Activated CD8-positive, alpha-beta memory T cell treated with anti-CD3 and anti-CD28 coated beads, Interleukin-2, amount 50 U/mL, for 1 hour (primary cell): ENCODE measurements around the gene PCDHGC5.
A peak's percentile ranks its signal among the peaks of the same experiment; 100 is the strongest.

ENCODE experiments used
- DNase-seq: peaks from one replicate; pipeline ENCODE4 v3.0.0-alpha.2; 2020; ENCODE audit errors: extremely low read depth

The PCDHGC5 gene

GRCh38 chr5:141490771-141491170, 1.9 kb downstream of the PCDHGC5 start:
- no peak for DNase-seq

DNA sequence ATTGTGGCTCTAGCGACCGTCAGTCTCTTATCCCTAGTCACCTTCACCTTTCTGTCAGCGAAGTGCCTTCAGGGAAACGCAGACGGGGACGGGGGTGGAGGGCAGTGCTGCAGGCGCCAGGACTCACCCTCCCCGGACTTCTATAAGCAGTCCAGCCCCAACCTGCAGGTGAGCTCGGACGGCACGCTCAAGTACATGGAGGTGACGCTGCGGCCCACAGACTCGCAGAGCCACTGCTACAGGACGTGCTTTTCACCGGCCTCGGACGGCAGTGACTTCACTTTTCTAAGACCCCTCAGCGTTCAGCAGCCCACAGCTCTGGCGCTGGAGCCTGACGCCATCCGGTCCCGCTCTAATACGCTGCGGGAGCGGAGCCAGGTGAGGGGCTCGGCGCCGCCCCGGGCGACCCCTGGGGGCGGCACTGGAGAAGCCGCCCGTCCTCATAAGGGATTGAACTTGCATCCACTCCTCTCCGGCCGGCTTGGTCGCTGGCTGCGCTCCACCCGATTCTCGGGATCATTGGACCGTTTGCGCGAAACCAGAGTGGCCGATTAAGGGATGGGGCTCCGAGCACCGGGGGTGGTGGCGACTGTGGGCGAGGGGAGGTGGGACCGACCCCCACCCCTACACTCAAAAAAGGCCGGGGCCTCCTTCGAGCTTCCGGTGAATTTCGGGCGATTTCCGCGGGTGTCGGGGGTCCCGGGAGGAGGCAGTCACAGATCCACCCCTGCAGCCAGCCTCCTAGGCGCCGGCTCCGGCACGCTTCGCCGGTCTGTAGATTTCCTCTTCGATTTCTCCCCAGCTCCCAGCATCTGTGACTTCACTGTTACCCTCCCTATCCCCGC, 2.7 kb downstream of the PCDHGC5 start:
- DNase-seq: no peak

DNA sequence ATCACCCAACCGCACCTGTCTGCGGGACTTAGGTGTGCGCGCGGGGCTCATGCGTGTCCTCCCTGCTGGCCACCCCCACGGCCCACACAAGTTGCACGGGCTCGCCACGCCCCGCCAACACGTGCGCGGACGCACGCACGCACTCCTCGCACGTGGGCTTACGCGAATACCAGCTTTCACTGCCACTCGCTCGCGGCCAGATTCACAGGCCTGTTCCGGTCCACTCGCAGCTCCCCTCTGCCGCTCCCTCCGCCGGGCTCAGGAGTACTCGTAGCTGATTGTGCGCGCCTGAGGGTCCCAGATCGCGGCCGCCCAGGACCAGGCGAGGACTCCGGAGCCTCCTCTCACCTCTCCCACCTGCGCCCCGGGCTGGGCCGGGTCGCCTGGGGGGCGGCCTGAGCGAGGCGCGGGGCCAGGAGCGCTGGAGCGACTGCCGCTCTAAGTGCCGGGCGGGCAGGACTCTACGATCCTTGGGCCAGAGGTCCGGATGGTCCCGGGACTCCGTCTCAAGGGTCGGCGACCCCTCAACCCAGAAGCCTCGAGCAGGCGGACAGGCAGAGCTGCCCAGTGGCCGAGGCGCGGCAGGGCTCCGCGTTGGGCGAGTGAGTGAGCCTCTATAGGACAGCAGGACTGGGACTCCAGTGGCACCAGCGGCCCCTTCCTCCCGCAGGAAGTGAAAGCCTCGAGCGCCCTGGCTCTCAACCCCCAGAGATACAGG, 3.4 kb downstream of the PCDHGC5 start:
- DNase-seq: no peak

DNA sequence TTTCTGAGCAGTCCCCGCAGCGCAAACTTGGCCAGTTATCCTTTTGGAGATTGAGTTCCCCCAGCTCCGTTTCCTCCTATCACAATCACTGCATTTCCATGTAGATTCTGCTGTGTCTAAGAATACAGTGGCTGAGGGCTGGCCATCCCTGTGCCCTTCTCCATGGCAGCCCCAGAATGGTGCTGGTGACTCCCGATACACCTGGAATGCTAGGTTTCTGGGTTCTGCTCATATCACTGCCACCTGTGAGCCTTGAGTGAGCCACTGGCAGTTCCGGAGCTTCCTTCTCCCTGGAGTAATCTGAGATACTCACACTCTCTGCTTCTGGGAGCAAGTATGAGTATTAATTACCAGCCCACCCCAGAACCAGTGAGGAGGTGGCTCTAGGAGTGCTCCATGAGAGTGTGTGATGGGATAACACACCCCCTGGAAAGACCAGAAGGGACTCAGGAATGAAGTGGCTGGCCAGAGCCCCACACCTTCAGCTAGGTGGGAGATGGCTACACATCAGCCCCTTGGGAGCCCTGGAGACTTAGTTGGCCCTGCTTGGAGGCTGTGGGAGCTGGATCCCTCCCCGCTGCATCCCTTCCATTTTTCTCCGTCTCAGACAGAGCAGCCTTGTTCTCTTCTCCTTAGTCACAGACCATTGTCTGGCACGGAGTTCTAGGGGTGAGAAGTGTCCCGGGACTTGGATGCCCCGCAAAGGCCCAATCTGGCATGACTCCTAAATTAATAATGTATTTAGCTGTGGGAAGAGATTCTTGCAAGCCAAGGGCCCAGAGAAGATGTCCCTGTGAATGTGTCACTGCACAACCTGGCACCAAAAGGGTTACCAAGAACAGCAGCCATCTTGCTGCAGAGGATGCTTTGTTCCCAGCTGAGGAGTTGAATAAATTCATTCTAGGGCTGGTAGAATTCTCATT, 4.9 kb downstream of the PCDHGC5 start:
- DNase-seq: no peak

DNA sequence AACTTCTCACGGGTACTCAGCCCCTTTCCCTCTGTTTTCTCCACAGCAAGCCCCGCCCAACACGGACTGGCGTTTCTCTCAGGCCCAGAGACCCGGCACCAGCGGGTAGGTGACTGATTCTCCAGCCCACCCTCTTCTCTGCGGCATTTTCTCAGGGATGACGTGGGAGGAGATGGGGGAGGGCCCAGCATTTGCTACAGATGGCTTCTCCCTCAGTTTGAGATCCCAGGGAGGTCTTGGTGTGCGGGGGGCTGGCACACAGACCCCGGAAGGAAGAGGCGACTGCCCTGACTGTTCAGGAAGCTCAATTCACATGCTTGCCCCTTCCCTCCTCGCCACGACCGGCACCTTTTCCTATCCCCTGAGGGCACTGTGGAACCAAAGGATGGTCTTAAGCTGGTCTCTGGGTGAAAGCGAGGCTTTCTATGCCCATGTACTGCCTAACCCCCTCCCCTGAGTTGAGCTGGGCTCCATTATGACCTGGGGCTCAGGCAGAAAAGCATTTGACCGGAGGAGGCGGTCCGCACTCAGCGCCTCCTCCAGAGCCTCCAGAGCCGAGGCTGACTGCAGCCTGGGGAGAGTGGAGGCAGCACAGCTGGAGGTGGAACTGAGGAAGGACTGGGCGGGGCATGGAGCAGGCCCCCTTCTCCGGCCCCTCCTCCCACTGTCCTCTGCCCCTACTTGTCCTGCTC, 6.0 kb downstream of the PCDHGC5 start:
- no peak for DNase-seq

DNA sequence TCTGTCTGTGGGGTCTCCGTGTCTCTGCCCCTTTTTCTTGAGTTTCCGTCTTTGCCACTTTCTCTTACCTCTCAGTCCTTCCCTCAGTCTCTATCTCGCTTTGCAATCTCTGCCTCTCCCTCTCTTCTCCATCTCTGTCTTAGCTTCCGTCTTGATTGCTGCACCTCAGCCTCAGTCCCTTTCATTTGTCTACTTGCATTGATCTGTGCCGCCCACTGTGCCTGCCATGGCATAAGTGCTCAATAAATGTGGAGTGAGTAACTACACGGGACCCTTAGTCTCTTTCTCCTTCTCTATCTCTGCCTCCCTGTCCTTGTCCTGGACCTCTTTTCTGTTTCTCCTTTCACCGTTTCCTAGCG, 6.6 kb downstream of the PCDHGC5 start:
- DNase-seq: no peak

DNA sequence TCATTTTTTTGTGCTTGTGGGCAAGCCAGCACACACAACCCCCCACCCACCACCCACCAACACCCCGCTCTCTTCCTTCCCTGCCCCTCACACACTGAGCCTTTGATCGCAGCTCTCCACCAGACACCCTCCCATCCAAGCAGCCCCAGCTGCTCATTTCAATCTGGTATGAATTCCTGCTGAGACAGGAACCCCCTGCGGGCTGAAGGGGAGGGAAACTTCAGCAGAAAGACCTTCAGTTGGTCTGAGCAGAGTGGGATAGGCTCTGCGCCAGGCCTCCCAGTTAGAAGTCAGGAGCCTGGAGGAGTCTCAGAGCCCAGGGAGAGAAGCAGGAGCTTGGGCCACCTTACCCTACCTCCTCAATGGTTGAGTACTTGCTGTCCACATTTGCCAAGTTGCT, 7.2 kb downstream of the PCDHGC5 start:
- no peak for DNase-seq

DNA sequence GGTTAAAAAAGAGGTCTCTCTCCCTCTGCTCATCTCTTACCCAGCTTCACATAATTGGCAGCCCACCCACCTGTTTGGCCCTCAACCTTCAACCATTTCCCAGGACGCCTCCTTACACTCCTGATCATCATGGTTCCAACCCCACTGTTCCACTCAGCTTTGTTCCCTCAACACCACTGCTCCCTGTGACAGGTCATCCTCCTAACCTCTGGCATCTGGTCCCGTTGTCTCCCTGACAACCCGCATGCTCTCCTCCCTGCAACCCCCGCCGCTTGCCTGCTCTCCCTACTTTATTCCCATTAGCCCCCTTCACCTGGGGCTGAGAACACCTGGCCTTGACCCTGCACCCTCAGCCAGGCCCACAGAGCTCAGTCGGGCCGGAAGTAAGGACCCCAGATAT, 12.9 kb downstream of the PCDHGC5 start:
- DNase-seq: no peak

DNA sequence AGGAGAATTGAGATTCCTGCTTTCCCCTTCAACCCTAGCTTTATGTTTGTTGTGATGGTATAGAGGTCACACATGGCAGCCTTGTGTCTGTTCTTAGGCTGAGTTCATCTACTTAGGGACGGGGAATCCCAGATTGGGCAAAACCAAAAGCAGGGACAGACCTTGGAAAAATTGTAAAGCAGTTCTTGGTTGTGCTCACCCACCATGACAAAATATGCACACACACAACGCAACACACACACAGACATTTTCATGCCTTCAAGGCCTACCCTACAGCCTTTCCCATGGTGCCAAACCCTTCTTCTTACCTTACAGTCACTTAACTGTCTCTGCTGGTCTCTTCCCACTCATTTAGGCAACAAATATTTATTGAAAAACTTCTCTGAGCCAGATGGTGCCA, 14.8 kb downstream of the PCDHGC5 start:
- DNase-seq: no peak

GRCh38 chr5:141504216-141504615, 15.3 kb downstream of the PCDHGC5 start:
- DNase-seq: no peak

GRCh38 chr5:141506381-141507155, 17.7 kb downstream of the PCDHGC5 start:
- no peak for DNase-seq

- no peak for DNase-seq
These were observed 18.7 kb downstream of the PCDHGC5 start for GRCh38 chr5:141507387-141508091.

DNA sequence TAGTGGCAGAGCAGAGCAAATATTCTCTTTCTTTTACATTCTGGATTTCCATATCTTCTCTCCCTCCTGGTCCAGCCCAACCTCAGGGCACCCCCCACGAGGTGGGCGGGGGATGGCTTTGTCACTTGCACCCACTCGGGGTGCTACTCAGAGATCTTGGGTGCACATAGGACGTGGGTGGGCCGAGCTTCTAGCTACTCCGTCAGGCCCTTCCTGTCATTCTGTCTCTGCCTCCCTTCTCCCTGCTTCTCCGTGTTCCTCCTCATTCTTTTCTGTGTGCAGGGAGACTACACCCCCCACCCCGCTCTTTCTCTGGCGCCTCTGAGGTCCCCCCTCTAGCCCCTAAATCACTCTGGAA, 19.5 kb downstream of the PCDHGC5 start:
- DNase-seq: no peak

DNA sequence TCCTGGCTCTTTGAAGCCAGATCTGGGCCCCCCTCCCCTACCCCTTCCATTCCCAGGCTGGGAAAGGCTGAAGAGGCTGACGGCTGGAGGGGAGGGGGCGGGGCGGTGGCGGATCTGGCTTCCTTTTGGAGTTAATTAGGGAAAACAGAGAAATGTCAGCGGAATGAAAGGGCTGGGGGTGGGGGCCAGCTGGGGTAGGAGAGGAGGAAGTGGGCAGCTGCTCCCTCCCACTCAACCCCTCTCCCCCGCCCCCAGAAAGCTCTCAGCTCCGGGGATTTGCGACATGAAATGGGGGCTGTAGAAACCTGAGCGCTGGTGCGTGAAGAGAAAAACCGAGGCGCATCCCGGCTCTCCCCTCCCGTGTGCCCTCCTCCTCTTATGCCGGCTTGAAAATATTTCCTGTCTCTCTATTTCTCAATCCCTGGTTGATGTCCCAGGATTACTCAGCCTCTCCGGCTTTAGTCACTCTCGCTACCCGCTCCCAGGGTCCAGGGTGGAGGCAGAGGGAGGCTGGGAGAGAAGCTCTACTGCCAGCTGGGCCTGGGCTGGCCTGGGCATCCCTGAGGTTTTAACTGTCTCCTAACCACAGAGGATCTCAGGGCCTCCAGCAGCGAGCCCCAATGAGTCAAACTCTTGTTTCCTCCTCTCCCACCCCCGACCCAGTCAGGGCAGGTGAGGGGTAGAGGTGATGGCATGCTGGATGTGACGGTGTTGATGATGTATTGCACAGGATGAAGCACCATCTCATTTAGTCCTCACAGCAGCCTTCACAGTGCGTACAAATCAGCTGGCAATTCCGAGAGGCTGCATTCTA, 20.1 kb downstream of the PCDHGC5 start:
- DNase-seq: no peak

DNA sequence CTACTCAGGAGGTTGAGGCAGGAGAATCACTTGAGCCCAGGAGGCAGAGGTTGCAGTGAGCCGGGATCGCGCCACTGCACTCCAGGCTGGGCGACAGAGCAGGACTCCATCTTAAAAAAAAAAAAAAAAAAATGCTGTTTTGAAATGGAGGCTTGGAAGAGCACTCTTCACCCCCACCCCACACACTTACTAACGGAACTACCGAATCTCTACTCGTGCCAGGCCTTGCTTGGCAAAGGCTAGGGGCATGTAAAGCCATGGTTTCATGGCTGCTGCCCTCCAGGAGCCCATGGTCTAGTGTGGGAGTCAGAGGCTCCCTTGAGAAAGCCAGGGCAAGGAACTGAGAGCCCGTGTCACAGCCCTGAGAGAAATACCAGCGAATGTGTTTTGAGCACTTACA, 21.3 kb downstream of the PCDHGC5 start:
- no peak for DNase-seq

DNA sequence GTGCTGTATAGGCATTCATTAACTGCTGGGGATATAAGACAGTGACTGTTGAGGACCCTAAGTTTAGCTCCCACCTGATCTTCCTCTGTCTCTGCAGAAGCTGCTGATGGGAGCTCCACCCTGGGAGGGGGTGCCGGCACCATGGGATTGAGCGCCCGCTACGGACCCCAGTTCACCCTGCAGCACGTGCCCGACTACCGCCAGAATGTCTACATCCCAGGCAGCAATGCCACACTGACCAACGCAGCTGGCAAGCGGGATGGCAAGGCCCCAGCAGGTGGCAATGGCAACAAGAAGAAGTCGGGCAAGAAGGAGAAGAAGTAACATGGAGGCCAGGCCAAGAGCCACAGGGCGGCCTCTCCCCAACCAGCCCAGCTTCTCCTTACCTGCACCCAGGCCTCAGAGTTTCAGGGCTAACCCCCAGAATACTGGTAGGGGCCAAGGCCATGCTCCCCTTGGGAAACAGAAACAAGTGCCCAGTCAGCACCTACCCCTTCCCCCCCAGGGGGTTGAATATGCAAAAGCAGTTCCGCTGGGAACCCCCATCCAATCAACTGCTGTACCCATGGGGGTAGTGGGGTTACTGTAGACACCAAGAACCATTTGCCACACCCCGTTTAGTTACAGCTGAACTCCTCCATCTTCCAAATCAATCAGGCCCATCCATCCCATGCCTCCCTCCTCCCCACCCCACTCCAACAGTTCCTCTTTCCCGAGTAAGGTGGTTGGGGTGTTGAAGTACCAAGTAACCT, 22.1 kb downstream of the PCDHGC5 start:
- DNase-seq: no peak

DNA sequence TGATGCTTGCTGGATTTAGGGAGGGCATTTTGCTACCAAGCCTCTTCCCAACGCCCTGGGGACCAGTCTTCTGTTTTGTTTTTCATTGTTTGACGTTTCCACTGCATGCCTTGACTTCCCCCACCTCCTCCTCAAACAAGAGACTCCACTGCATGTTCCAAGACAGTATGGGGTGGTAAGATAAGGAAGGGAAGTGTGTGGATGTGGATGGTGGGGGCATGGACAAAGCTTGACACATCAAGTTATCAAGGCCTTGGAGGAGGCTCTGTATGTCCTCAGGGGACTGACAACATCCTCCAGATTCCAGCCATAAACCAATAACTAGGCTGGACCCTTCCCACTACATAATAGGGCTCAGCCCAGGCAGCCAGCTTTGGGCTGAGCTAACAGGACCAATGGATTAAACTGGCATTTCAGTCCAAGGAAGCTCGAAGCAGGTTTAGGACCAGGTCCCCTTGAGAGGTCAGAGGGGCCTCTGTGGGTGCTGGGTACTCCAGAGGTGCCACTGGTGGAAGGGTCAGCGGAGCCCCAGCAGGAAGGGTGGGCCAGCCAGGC, 23.0 kb downstream of the PCDHGC5 start:
- no peak for DNase-seq

DNA sequence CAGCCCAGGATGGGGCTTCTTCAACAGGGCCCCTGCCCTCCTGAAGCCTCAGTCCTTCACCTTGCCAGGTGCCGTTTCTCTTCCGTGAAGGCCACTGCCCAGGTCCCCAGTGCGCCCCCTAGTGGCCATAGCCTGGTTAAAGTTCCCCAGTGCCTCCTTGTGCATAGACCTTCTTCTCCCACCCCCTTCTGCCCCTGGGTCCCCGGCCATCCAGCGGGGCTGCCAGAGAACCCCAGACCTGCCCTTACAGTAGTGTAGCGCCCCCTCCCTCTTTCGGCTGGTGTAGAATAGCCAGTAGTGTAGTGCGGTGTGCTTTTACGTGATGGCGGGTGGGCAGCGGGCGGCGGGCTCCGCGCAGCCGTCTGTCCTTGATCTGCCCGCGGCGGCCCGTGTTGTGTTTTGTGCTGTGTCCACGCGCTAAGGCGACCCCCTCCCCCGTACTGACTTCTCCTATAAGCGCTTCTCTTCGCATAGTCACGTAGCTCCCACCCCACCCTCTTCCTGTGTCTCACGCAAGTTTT, 23.6 kb downstream of the PCDHGC5 start:
- peak; percentile 55 for DNase-seq
